ENCODE measurements around the gene ABCC10. TPM values are rescaled to one million over a fixed set of nuclear protein-coding genes. Genes with fewer than 3 reads are reported as not detected.

The ABCC10 gene
- total RNA-seq, 1 donor = 26.4 TPM

- Histone ChIP-seq H3K27me3 (ENCODE audit: insufficient read depth, low read length) (no peaks in the 10 kb centered on the region), H3K36me3 (ENCODE audit: insufficient read depth, low read length) (peaks cover 3% of the 10 kb centered on the region), H3K4me3 (ENCODE audit: insufficient read depth, low read length) (peak within 1 kb of the TSS; percentile 87), H4K20me1 (ENCODE audit: insufficient read depth, low read length) (peaks cover 11% of the 10 kb centered on the region), H3K4me2 (ENCODE audit: insufficient read depth, low read length) (peak within 1 kb of the TSS; percentile 98), H3K9me3 (ENCODE audit: low read depth, low read length) (no peaks in the 10 kb centered on the region), H3K4me1 (ENCODE audit: insufficient read depth, low read length) (peaks cover 13% of the 10 kb centered on the region), H3K79me2 (ENCODE audit: insufficient read depth, low read length) (peaks cover 46% of the 10 kb centered on the region), H3K27ac (ENCODE audit: low read depth, low read length) (peak within 1 kb of the TSS; percentile 66), H2AFZ (ENCODE audit: low read length) (peak within 1 kb of the TSS; percentile 98)
- peak; percentile 95 for DNase-seq (ENCODE audit: insufficient read length, low spot score, missing footprints)
- no peak for TF ChIP-seq CTCF (IDR thresholded peaks at IDR 0.05; ENCODE audit: extremely low read depth, low read depth, low read length)
These were observed 50.1 kb downstream of the ABCC10 start, which contains the start of gene TJAP1 for GRCh38 chr6:43477235-43478007. Gene TJAP1 (plus strand): TSS chr6:43477570. CDS start chr6:43499002, 21,432 bp downstream.

- TF ChIP-seq CTCF (IDR thresholded peaks at IDR 0.05; ENCODE audit: extremely low read depth, low read depth, low read length) = no peak
- Histone ChIP-seq H3K4me2 (ENCODE audit: insufficient read depth, low read length) (peak overlapping the region; percentile 98), H2AFZ (ENCODE audit: low read length) (peak overlapping the region; percentile 87), H3K79me2 (ENCODE audit: insufficient read depth, low read length) (peaks cover 50% of the 10 kb centered on the region), H3K4me1 (ENCODE audit: insufficient read depth, low read length) (peaks cover 13% of the 10 kb centered on the region), H3K9me3 (ENCODE audit: low read depth, low read length) (no peaks in the 10 kb centered on the region), H3K36me3 (ENCODE audit: insufficient read depth, low read length) (peaks cover 3% of the 10 kb centered on the region), H3K4me3 (ENCODE audit: insufficient read depth, low read length) (peak overlapping the region; percentile 87), H4K20me1 (ENCODE audit: insufficient read depth, low read length) (peaks cover 11% of the 10 kb centered on the region), H3K27ac (ENCODE audit: low read depth, low read length) (peak overlapping the region; percentile 66), H3K27me3 (ENCODE audit: insufficient read depth, low read length) (no peaks in the 10 kb centered on the region)
- no peak for DNase-seq (ENCODE audit: insufficient read length, low spot score, missing footprints)
These were observed 50.6 kb downstream of the ABCC10 start for GRCh38 chr6:43478008-43478372.

GRCh38 chr6:43481075-43481474 lies 53.7 kb downstream of the ABCC10 start:
- no peak overlapping the region for H3K4me3 ChIP-seq (ENCODE audit: insufficient read depth, low read length)
- H3K27me3 ChIP-seq (ENCODE audit: insufficient read depth, low read length) = no peaks in the 10 kb centered on the region
- H3K36me3 ChIP-seq (ENCODE audit: insufficient read depth, low read length) = peaks cover 3% of the 10 kb centered on the region
- H3K4me1 ChIP-seq (ENCODE audit: insufficient read depth, low read length) = peaks cover 13% of the 10 kb centered on the region
- H3K4me2 ChIP-seq (ENCODE audit: insufficient read depth, low read length) = no peak overlapping the region
- peaks cover 70% of the 10 kb centered on the region for H3K79me2 ChIP-seq (ENCODE audit: insufficient read depth, low read length)
- no peak for TF ChIP-seq CTCF (IDR thresholded peaks at IDR 0.05; ENCODE audit: extremely low read depth, low read depth, low read length)
- H4K20me1 ChIP-seq (ENCODE audit: insufficient read depth, low read length) = peaks cover 22% of the 10 kb centered on the region
- no peak overlapping the region for H2AFZ ChIP-seq (ENCODE audit: low read length)
- H3K27ac ChIP-seq (ENCODE audit: low read depth, low read length) = no peak overlapping the region
- H3K9me3 ChIP-seq (ENCODE audit: low read depth, low read length) = no peaks in the 10 kb centered on the region
- DNase-seq (ENCODE audit: insufficient read length, low spot score, missing footprints) = no peak

DNA sequence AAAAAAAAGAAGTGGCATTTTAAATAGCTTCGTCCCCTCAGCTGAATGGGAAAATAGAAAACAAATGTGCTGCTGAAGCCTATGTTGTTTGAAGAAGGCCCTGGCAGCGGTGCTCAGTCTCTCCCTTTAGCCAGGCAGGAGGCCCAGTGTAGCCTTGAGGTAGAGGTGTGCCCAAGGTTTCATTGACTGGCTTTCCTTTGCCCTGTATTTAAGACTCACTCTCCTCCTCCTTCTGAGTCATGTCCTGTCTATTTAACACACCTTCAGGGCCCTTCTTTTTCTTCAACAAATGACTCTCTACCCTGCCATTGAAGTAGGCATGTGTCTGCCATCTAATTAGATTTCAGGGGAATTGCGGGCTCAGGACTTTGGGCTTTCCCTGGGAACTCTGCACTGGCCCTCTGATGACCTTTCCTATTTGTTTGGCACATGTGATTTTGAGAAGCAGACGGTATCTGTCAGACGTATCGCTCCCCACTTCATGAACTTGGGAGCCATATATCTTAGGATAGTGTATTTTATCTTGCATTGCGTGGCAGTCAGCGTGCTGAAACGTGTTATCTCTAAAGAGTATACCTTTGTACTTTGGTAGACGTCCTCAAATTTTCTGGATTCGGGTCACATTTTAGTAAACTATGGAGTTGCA lies 54.4 kb downstream of the ABCC10 start:
- Histone ChIP-seq H3K4me2 (ENCODE audit: insufficient read depth, low read length) (no peak overlapping the region), H2AFZ (ENCODE audit: low read length) (no peak overlapping the region), H3K9me3 (ENCODE audit: low read depth, low read length) (no peaks in the 10 kb centered on the region), H3K4me3 (ENCODE audit: insufficient read depth, low read length) (no peak overlapping the region), H3K27ac (ENCODE audit: low read depth, low read length) (no peak overlapping the region), H3K4me1 (ENCODE audit: insufficient read depth, low read length) (peaks cover 13% of the 10 kb centered on the region), H4K20me1 (ENCODE audit: insufficient read depth, low read length) (peaks cover 24% of the 10 kb centered on the region), H3K27me3 (ENCODE audit: insufficient read depth, low read length) (no peaks in the 10 kb centered on the region), H3K36me3 (ENCODE audit: insufficient read depth, low read length) (peaks cover 3% of the 10 kb centered on the region), H3K79me2 (ENCODE audit: insufficient read depth, low read length) (peaks cover 72% of the 10 kb centered on the region)
- no peak for TF ChIP-seq CTCF (IDR thresholded peaks at IDR 0.05; ENCODE audit: extremely low read depth, low read depth, low read length)
- DNase-seq (ENCODE audit: insufficient read length, low spot score, missing footprints) = no peak
